GM18517 (cell line): ENCODE results near the gene TSEN54.
"Not testable (repeated sequence)": the region's sequence is repeated elsewhere in the genome, so short reads cannot be mapped to it uniquely, and the experiment has no call there.

Experiments used
- ATAC-seq: cut with Tn5 transposase; IDR thresholded peaks from one replicate; pipeline ENCODE4 v1.9.1; 2021; ENCODE audit warnings: mild to moderate bottlenecking, moderate library complexity; ENCODE audit not compliant: unreplicated experiment

Gene TSEN54

GRCh38 chr17:75515496-75516254, 653 bp upstream of the TSEN54 start, which contains the start of gene CASKIN2:
Gene CASKIN2 (minus strand): TSS chr17:75515537. CDS start chr17:75513804, 1,733 bp downstream.
- ATAC-seq, result peak; percentile 44

- peak; percentile 14 for ATAC-seq
Observed at GRCh38 chr17:75516619-75517296, 430 bp downstream of the TSEN54 start.

GRCh38 chr17:75517297-75517865, 1.1 kb downstream of the TSEN54 start:
- no peak for ATAC-seq

- ATAC-seq, result no peak
Observed at GRCh38 chr17:75518201-75518600, 1.9 kb downstream of the TSEN54 start.

DNA sequence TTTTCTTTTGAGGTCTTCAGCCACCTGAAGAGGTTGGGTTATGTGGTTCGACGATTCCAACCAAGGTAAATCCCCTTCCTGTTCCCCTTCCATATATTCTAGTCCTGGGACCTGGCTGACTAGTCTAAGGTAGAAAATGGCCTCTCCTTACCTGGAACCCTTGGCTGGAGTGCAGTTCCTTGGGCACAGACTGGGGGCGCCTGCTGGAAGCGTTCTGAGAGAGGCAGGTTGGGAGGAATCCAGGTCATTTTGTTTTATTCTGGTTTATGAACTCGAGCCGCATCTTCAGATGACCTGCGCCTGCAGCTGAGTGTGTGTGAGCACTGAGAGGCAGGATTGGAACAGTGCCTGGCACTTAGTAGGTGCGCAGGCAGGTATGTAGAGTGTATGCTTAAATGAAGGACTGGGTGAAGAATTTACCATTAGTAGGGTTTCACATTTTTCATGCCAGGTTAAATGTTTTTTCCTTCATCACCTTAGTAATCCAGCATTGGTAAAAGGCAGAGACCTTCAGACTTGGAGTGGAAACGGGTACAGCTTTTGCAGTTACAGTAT, 2.7 kb downstream of the TSEN54 start:
- ATAC-seq, result no peak

- ATAC-seq, result not testable (repeated sequence)
Observed at GRCh38 chr17:75520413-75520812, 4.1 kb downstream of the TSEN54 start.

GRCh38 chr17:75521290-75521689, 5.0 kb downstream of the TSEN54 start:
- ATAC-seq, result no peak

GRCh38 chr17:75521951-75522727, 5.8 kb downstream of the TSEN54 start:
- no peak for ATAC-seq

DNA sequence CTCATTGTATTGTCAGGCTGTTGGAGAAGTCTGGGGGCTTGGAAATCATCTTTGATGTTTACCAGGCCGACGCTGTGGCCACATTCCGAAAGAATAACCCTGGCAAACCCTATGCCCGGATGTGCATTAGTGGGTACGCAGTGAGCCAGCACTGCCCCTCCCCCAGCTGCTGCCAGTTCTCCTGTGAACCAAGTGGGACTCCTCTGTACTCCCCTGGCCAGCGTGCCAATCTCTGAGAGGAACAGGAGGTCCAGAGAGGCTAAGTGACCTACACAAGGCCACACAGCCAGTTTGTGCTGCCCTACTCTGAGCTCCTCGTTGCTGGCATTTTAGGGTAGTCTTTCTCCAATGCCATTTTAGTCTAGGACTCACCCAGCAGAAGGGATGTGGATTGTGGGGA, 7.3 kb downstream of the TSEN54 start:
- no peak for ATAC-seq

DNA sequence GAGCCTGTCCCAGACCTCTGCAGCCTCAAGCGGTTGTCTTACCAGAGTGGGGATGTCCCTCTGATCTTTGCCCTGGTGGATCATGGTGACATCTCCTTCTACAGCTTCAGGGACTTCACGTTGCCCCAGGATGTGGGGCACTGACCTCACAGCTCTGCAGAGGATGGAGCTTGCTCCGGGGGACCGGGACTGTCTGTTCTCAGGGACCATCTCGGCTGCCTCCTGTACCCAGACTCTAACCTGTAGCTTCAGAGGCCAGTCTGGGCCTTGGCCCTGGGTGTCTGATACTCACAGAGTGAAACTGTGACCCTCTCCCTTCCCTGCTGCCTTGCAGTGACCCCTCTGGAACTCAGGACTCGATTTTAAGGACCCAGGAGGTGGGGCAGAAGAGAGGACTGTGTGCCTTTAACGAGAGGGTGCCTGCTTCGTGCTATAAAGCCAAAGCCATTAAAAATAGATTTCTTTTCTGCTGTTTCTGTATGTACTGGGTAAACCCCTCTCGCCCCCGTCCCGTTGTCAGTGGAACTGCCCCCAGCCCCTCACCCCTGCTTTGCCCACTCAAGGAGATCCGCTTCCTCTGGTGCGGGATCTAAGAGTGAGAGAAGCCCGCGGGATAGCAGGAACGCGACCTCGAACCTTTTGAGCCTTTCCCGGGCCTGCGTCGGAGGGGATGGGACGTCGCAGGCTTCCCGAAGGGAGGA, 8.1 kb downstream of the TSEN54 start:
- no peak for ATAC-seq

DNA sequence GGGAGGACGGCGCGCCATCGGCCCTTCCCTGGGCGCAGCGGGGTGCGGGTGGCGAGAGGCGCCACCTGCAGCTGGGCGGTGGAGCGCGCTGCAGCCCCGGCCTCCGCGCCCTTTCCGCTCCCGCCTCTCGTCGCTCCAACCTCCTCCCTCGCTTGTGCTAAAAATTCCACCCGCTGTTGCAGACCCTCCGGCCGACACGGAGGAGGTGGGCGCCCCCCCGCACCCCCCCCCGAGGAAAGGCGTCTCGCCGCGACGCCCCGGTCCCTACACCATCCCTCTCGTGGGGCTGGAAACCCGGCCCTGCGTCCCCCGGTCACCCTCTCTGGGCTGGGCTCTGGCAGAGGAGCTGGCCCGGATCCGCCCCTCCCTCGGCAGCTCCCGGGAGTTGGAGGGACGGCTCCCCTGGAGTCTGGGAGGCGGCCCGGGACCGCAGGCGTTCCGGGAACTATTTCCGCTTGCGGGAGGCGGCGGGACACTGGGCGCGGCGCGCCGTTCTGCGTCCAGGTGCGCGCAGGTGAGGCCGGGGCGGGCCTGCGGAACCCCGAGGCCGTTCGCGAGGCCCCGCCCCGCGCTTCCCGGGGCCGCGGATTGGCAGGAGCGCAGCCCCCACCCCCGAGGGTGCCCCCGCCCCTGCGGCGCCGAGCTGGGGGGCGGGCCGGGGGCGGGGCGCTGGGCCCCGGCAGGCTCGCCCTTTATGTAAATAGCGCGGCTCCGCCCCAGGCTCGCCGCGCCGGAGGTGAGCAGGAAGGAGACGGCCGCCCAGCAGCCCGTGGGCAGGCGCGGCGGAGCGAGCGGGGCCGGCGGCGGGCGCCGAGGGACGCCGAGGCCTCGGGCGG, 8.9 kb downstream of the TSEN54 start, which contains the start of gene LLGL2:
LLGL2 (plus strand) TSS at position 728 of the 836 bp plus-strand sequence. CDS start 17,730 bp downstream, outside the sequence.
- ATAC-seq, result peak; percentile 69

- ATAC-seq, result no peak
Observed at GRCh38 chr17:75525806-75526554, 9.7 kb downstream of the TSEN54 start.

GRCh38 chr17:75526555-75527270, 10.4 kb downstream of the TSEN54 start:
- no peak for ATAC-seq

- no peak for ATAC-seq
Observed at GRCh38 chr17:75530837-75531720, 14.8 kb downstream of the TSEN54 start.

DNA sequence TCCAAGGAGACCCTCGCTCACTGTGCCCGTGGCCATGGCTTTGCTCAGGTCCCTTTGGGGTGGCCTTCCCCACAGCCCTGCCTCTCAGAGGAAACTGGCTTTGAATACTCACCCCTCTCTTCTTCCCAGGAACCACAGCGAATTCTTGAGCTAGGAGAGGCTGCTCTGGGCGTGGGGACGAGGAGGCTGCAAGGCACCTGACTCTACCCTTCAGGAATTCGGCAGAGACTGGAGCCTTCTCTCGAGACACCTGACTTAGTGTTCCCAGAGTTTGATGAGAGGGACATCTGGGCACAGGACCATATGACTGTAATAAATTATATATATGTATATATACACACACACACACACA, 15.4 kb downstream of the TSEN54 start:
- ATAC-seq, result no peak

- ATAC-seq, result no peak
Observed at GRCh38 chr17:75535119-75535537, 18.8 kb downstream of the TSEN54 start.

DNA sequence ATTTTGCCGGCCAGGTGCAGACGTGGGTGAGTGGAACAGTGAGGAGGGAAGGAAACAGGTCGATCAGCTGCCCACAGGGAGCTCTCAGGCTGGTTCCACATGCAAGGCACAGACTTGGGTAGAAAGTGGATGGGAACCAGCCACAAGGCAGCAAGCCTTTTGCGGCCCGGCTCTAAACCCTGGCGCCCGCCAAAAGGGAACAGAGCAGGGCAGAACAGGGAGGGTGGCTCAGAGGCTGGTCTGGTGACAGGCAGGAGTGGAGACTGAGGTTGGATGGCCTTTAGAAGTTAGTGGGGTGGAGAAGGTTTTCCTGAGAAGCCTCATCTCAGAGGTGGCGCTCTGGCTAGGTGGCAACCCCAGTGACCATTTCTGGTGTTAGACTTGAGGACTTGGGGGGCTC, 19.5 kb downstream of the TSEN54 start:
- ATAC-seq, result no peak
